K562 (cell line): ENCODE measurements around the gene IL17RC. TPM values are rescaled to one million over a fixed set of nuclear protein-coding genes. Genes with fewer than 3 reads are reported as not detected.

ENCODE experiments used
- FOSL1 ChIP-seq: fragments of 200-800 bp; sonication (Bioruptor generic); conservative IDR thresholded peaks from 2 replicates; pipeline ENCODE4 v1.6.1; 2016; ENCODE audit warnings: missing genetic modification characterization, missing compliant biosample characterization
- NRF1 ChIP-seq, 2 experiments: fragments of 450-650 bp; IDR thresholded peaks in 1 of 2; conservative IDR thresholded peaks in 1 of 2; 2 replicates each; pipeline ENCODE4 v1.6.1; 2014; ENCODE audit warnings: mild to moderate bottlenecking in 2 of 2
- RBM22 ChIP-seq: fragments of 200-400 bp; formaldehyde crosslinking; IDR thresholded peaks from 2 replicates; pipeline ENCODE4 v1.6.1; 2018; ENCODE audit warnings: low read length, low read depth; ENCODE audit not compliant: poor library complexity, severe bottlenecking
- ZNF184 ChIP-seq: sonication (generic); formaldehyde crosslinking; IDR thresholded peaks from 2 replicates; pipeline ENCODE4 v1.5.0; 2020; ENCODE audit warnings: missing genetic modification reagents
- ZNF830 ChIP-seq: fragments of 250-450 bp; sonication (Bioruptor Pico); IDR thresholded peaks from 2 replicates; pipeline ENCODE4 v1.5.0; 2021; ENCODE audit warnings: mild to moderate bottlenecking
- polyA plus RNA-seq, 8 experiments: library from polyadenylated mRNA; depleted of rRNA in 4 of 8; stranded (reverse) in 5 of 8; unstranded in 3 of 8; fragments of >200 nt; fragmentation: Nextera tagmentation in 2 of 8; fragmentation: Illumina TruSeq in 1 of 8; extraction: Ambion mirVana in 2 of 8; extraction: Trizol in 1 of 8; gene quantifications; 2 replicates each; pipeline versions ENCODE4 v1.2.1 to v1.2.3, GENCODE V29; 2011 to 2014; ENCODE audit warnings: inconsistent platforms in 1 of 8, missing spikeins in 1 of 8
- total RNA-seq, 7 experiments: library from RNA; depleted of rRNA in 6 of 7; stranded (reverse); fragments of >200 nt in 6 of 7; fragmentation: Illumina TruSeq in 2 of 7; extraction: Trizol in 2 of 7; gene quantifications; 2 replicates each; pipeline versions ENCODE4 v1.2.1 to v1.2.3, GENCODE V29; 2011 to 2021; ENCODE audit warnings: low replicate concordance in 1 of 7
- TF ChIP-seq, protein P1 (sequence below): fragments of 450-650 bp; IDR thresholded peaks from 2 replicates; pipeline ENCODE4 v1.6.1; 2016; ENCODE audit warnings: mild to moderate bottlenecking, moderate library complexity

The IL17RC gene
- total and polyA plus RNA-seq, 9 of the 15 experiments (the other 6 are each of a cell fraction or from before 2014, with no cell fraction given): 0.15 to 11.4 (median 7.1) TPM; not detected in 1

DNA sequence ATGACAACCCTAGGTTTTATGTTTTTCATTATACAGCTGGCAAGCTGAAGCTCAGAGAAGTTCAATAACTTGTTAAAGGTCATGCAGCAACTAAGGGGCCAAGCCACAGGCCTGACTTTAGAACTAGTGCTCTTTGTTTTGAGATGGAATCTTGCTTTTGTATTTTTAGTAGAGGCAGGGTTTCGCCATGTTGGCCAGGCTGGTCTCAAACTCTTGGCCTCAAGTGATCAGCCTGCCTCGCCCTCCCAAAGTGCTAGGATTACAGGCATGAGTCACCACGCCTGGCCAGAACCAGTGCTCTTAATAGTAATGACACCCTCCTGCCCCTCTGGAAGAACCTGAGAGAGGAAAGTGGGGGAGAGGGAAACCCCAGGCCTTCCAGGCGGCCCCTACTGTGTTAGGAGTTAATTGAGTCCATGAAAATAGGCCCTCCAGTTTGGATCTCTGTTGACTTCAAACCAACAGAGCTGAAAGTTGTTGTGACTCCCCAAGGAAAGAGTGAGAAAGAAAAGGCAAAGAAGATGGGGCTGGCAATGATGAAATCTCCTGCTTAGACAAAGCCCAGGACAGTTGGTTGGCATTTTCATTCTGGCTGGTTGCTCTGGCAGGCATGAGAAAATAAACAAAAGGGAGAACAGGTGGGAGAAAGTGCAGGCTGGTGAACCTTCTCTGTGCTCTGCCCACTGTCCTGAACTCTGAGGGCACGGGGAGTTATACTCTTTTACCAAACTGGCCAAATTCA lies 38.9 kb downstream of the IL17RC start (continued):
- TF ChIP-seq, protein P1, sequence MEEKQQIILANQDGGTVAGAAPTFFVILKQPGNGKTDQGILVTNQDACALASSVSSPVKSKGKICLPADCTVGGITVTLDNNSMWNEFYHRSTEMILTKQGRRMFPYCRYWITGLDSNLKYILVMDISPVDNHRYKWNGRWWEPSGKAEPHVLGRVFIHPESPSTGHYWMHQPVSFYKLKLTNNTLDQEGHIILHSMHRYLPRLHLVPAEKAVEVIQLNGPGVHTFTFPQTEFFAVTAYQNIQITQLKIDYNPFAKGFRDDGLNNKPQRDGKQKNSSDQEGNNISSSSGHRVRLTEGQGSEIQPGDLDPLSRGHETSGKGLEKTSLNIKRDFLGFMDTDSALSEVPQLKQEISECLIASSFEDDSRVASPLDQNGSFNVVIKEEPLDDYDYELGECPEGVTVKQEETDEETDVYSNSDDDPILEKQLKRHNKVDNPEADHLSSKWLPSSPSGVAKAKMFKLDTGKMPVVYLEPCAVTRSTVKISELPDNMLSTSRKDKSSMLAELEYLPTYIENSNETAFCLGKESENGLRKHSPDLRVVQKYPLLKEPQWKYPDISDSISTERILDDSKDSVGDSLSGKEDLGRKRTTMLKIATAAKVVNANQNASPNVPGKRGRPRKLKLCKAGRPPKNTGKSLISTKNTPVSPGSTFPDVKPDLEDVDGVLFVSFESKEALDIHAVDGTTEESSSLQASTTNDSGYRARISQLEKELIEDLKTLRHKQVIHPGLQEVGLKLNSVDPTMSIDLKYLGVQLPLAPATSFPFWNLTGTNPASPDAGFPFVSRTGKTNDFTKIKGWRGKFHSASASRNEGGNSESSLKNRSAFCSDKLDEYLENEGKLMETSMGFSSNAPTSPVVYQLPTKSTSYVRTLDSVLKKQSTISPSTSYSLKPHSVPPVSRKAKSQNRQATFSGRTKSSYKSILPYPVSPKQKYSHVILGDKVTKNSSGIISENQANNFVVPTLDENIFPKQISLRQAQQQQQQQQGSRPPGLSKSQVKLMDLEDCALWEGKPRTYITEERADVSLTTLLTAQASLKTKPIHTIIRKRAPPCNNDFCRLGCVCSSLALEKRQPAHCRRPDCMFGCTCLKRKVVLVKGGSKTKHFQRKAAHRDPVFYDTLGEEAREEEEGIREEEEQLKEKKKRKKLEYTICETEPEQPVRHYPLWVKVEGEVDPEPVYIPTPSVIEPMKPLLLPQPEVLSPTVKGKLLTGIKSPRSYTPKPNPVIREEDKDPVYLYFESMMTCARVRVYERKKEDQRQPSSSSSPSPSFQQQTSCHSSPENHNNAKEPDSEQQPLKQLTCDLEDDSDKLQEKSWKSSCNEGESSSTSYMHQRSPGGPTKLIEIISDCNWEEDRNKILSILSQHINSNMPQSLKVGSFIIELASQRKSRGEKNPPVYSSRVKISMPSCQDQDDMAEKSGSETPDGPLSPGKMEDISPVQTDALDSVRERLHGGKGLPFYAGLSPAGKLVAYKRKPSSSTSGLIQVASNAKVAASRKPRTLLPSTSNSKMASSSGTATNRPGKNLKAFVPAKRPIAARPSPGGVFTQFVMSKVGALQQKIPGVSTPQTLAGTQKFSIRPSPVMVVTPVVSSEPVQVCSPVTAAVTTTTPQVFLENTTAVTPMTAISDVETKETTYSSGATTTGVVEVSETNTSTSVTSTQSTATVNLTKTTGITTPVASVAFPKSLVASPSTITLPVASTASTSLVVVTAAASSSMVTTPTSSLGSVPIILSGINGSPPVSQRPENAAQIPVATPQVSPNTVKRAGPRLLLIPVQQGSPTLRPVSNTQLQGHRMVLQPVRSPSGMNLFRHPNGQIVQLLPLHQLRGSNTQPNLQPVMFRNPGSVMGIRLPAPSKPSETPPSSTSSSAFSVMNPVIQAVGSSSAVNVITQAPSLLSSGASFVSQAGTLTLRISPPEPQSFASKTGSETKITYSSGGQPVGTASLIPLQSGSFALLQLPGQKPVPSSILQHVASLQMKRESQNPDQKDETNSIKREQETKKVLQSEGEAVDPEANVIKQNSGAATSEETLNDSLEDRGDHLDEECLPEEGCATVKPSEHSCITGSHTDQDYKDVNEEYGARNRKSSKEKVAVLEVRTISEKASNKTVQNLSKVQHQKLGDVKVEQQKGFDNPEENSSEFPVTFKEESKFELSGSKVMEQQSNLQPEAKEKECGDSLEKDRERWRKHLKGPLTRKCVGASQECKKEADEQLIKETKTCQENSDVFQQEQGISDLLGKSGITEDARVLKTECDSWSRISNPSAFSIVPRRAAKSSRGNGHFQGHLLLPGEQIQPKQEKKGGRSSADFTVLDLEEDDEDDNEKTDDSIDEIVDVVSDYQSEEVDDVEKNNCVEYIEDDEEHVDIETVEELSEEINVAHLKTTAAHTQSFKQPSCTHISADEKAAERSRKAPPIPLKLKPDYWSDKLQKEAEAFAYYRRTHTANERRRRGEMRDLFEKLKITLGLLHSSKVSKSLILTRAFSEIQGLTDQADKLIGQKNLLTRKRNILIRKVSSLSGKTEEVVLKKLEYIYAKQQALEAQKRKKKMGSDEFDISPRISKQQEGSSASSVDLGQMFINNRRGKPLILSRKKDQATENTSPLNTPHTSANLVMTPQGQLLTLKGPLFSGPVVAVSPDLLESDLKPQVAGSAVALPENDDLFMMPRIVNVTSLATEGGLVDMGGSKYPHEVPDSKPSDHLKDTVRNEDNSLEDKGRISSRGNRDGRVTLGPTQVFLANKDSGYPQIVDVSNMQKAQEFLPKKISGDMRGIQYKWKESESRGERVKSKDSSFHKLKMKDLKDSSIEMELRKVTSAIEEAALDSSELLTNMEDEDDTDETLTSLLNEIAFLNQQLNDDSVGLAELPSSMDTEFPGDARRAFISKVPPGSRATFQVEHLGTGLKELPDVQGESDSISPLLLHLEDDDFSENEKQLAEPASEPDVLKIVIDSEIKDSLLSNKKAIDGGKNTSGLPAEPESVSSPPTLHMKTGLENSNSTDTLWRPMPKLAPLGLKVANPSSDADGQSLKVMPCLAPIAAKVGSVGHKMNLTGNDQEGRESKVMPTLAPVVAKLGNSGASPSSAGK: peak; percentile 41; the same call in 1 of the 2 replicates
- TF ChIP-seq ZNF184 (CRISPR knock-in tag) (no peak), ZNF830 (CRISPR knock-in tag) (no peak), RBM22 (no peak), NRF1 (conservative IDR thresholded peaks at IDR 0.05 in 1 of 2, IDR thresholded peaks at IDR 0.05 in 1 of 2) (peak; percentile 36; a peak in 2 of 4 replicates), FOSL1 (peak; percentile 57; the same call in 1 of the 2 replicates)
